Measurements from ENCODE around the gene TRAPPC12. TPM values are rescaled to one million over a fixed set of nuclear protein-coding genes. Genes with fewer than 3 reads are reported as not detected.

The TRAPPC12 gene
- polyA plus RNA-seq, 1 donor from 2014 or later, result 40.9 TPM

- H3K27ac Mint-ChIP-seq, result no peak overlapping the region
- no peaks in the 10 kb centered on the region for H3K27me3 Mint-ChIP-seq
- no peaks in the 10 kb centered on the region for H3K9me3 Mint-ChIP-seq
Observed at GRCh38 chr2:3387011-3387410, 7.5 kb downstream of the TRAPPC12 start.

GRCh38 chr2:3387644-3388411 is 8.3 kb downstream of the TRAPPC12 start:
- H3K36me3 Mint-ChIP-seq, result peaks cover 7% of the 10 kb centered on the region
- H3K27ac Mint-ChIP-seq, result no peak overlapping the region
- peaks cover 0 to 4% (median 2%) of the 10 kb centered on the region in 3 donors for H3K4me1 Mint-ChIP-seq
- no peak overlapping the region for H3K4me3 Mint-ChIP-seq
- no peaks in the 10 kb centered on the region for H3K9me3 Mint-ChIP-seq
- H3K27me3 Mint-ChIP-seq, result no peaks in the 10 kb centered on the region

More at GRCh38 chr2:3387011-3387410, 7.5 kb downstream of the TRAPPC12 start:
- Mint-ChIP-seq H3K4me1 (peaks cover 0 to 4% (median 2%) of the 10 kb centered on the region in 3 donors), H3K36me3 (peaks cover 7% of the 10 kb centered on the region), H3K4me3 (no peak overlapping the region)

GRCh38 chr2:3388412-3388738 is 8.9 kb downstream of the TRAPPC12 start:
- no peak overlapping the region for H3K27ac Mint-ChIP-seq
- H3K4me3 Mint-ChIP-seq, result no peak overlapping the region
- peaks cover 0 to 4% (median 0%) of the 10 kb centered on the region in 3 donors for H3K4me1 Mint-ChIP-seq
- H3K27me3 Mint-ChIP-seq, result no peaks in the 10 kb centered on the region
- H3K36me3 Mint-ChIP-seq, result peaks cover 4% of the 10 kb centered on the region
- H3K9me3 Mint-ChIP-seq, result no peaks in the 10 kb centered on the region

GRCh38 chr2:3389193-3389592 is 9.7 kb downstream of the TRAPPC12 start:
- H3K4me3 Mint-ChIP-seq, result no peak overlapping the region

GRCh38 chr2:3390041-3390440 is 10.5 kb downstream of the TRAPPC12 start:
- H3K4me1 Mint-ChIP-seq, result peaks cover 0 to 6% (median 5%) of the 10 kb centered on the region in 3 donors
- peaks cover 7% of the 10 kb centered on the region for H3K36me3 Mint-ChIP-seq
- H3K27me3 Mint-ChIP-seq, result no peaks in the 10 kb centered on the region

More at GRCh38 chr2:3389193-3389592, 9.7 kb downstream of the TRAPPC12 start:
- no peaks in the 10 kb centered on the region for H3K27me3 Mint-ChIP-seq
- H3K4me1 Mint-ChIP-seq, result peaks cover 0 to 4% (median 0%) of the 10 kb centered on the region in 3 donors
- peaks cover 2% of the 10 kb centered on the region for H3K36me3 Mint-ChIP-seq
- no peak overlapping the region for H3K27ac Mint-ChIP-seq
- no peaks in the 10 kb centered on the region for H3K9me3 Mint-ChIP-seq

GRCh38 chr2:3392216-3392615 is 12.7 kb downstream of the TRAPPC12 start:
- Mint-ChIP-seq H3K27ac (no peak overlapping the region), H3K27me3 (no peaks in the 10 kb centered on the region), H3K4me1 (peaks cover 6 to 8% (median 7%) of the 10 kb centered on the region in 3 donors), H3K9me3 (peaks cover 2 to 14% (median 12%) of the 10 kb centered on the region in 3 donors), H3K4me3 (no peak overlapping the region), H3K36me3 (peaks cover 19% of the 10 kb centered on the region)

More at GRCh38 chr2:3390041-3390440, 10.5 kb downstream of the TRAPPC12 start:
- Mint-ChIP-seq H3K4me3 (no peak overlapping the region), H3K9me3 (peaks cover 0 to 5% (median 3%) of the 10 kb centered on the region in 3 donors), H3K27ac (no peak overlapping the region)

GRCh38 chr2:3396920-3397559 is 17.5 kb downstream of the TRAPPC12 start:
- no peak overlapping the region for H3K4me3 Mint-ChIP-seq
- peaks cover 6 to 7% (median 7%) of the 10 kb centered on the region in 3 donors for H3K4me1 Mint-ChIP-seq
- peaks cover 2 to 14% (median 12%) of the 10 kb centered on the region in 3 donors for H3K9me3 Mint-ChIP-seq
- peaks cover 24% of the 10 kb centered on the region for H3K36me3 Mint-ChIP-seq
- no peak overlapping the region for H3K27ac Mint-ChIP-seq
- H3K27me3 Mint-ChIP-seq, result no peaks in the 10 kb centered on the region

GRCh38 chr2:3398857-3399256 is 19.4 kb downstream of the TRAPPC12 start:
- Mint-ChIP-seq H3K27ac (no peak overlapping the region), H3K9me3 (peaks cover 2 to 14% (median 12%) of the 10 kb centered on the region in 3 donors), H3K4me1 (peaks cover 12 to 13% (median 13%) of the 10 kb centered on the region in 3 donors), H3K36me3 (peaks cover 24% of the 10 kb centered on the region), H3K27me3 (no peaks in the 10 kb centered on the region), H3K4me3 (no peak overlapping the region)

- H3K36me3 Mint-ChIP-seq, result peaks cover 28% of the 10 kb centered on the region
- H3K4me1 Mint-ChIP-seq, result peaks cover 14 to 16% (median 16%) of the 10 kb centered on the region in 3 donors
- peaks cover 2 to 14% (median 12%) of the 10 kb centered on the region in 3 donors for H3K9me3 Mint-ChIP-seq
- H3K27me3 Mint-ChIP-seq, result no peaks in the 10 kb centered on the region
- no peak overlapping the region for H3K4me3 Mint-ChIP-seq
- no peak overlapping the region for H3K27ac Mint-ChIP-seq
Observed at GRCh38 chr2:3399381-3399780, 19.9 kb downstream of the TRAPPC12 start.

- no peak overlapping the region for H3K27ac Mint-ChIP-seq
- peaks cover 27% of the 10 kb centered on the region for H3K36me3 Mint-ChIP-seq
- H3K27me3 Mint-ChIP-seq, result no peaks in the 10 kb centered on the region
- no peak overlapping the region for H3K4me3 Mint-ChIP-seq
- H3K4me1 Mint-ChIP-seq, result peaks cover 11 to 16% (median 15%) of the 10 kb centered on the region in 3 donors
- H3K9me3 Mint-ChIP-seq, result peaks cover 2 to 11% (median 11%) of the 10 kb centered on the region in 3 donors
Observed at GRCh38 chr2:3399829-3400228, 20.3 kb downstream of the TRAPPC12 start.

GRCh38 chr2:3403587-3404334 is 24.3 kb downstream of the TRAPPC12 start:
- H3K4me3 Mint-ChIP-seq, result no peak overlapping the region
- H3K9me3 Mint-ChIP-seq, result no peaks in the 10 kb centered on the region
- peaks cover 5% of the 10 kb centered on the region for H3K36me3 Mint-ChIP-seq
- peaks cover 9 to 11% (median 10%) of the 10 kb centered on the region in 3 donors for H3K4me1 Mint-ChIP-seq
- no peak overlapping the region for H3K27ac Mint-ChIP-seq
- H3K27me3 Mint-ChIP-seq, result no peaks in the 10 kb centered on the region

- H3K27ac Mint-ChIP-seq, result no peak overlapping the region
- no peaks in the 10 kb centered on the region for H3K9me3 Mint-ChIP-seq
- H3K4me3 Mint-ChIP-seq, result no peak overlapping the region
- H3K27me3 Mint-ChIP-seq, result no peaks in the 10 kb centered on the region
- peaks cover 6% of the 10 kb centered on the region for H3K36me3 Mint-ChIP-seq
- peaks cover 10 to 14% (median 11%) of the 10 kb centered on the region in 3 donors for H3K4me1 Mint-ChIP-seq
Observed at GRCh38 chr2:3404349-3404894, 24.9 kb downstream of the TRAPPC12 start.

- Mint-ChIP-seq H3K9me3 (no peaks in the 10 kb centered on the region), H3K27me3 (no peaks in the 10 kb centered on the region), H3K36me3 (peaks cover 9% of the 10 kb centered on the region), H3K4me1 (peaks cover 14 to 19% (median 16%) of the 10 kb centered on the region in 3 donors), H3K4me3 (no peak overlapping the region), H3K27ac (no peak overlapping the region)
Observed at GRCh38 chr2:3405307-3405706, 25.8 kb downstream of the TRAPPC12 start.

GRCh38 chr2:3405876-3406275 is 26.4 kb downstream of the TRAPPC12 start:
- Mint-ChIP-seq H3K9me3 (no peaks in the 10 kb centered on the region), H3K4me1 (peaks cover 14 to 19% (median 16%) of the 10 kb centered on the region in 3 donors), H3K27me3 (no peaks in the 10 kb centered on the region), H3K27ac (no peak overlapping the region), H3K36me3 (peaks cover 9% of the 10 kb centered on the region), H3K4me3 (no peak overlapping the region)

- Mint-ChIP-seq H3K4me3 (no peak overlapping the region), H3K9me3 (no peaks in the 10 kb centered on the region), H3K4me1 (peaks cover 16 to 23% (median 16%) of the 10 kb centered on the region in 3 donors), H3K36me3 (peaks cover 9% of the 10 kb centered on the region), H3K27me3 (no peaks in the 10 kb centered on the region), H3K27ac (no peak overlapping the region)
Observed at GRCh38 chr2:3406501-3406900, 27.0 kb downstream of the TRAPPC12 start.

Data from IgD-negative memory B cell (primary cell).